Measurements from ENCODE around the gene GALNT17.

DNA sequence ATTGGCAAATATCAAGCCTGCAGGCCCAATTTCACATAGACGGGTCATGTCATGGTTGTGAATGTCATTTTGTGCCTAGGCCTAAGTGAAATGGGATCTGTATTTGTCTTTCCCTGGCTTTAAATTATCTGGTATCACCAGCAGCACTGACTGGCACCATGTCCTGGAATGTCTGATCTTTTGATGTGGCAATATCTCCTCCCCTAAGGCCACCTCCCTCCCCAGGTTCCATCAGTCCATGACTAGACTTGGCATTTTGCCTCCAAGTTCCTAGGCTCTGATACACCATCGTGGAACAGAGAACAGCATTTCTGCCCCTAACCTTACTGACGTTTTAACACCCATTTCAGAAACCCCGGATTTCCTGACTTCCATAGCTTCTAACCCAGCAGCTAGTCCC lies 513.9 kb downstream of the GALNT17 start:
- TF ChIP-seq EZH2phosphoT487 (IDR thresholded peaks at IDR 0.05; ENCODE audit: unreplicated experiment) (no peak), EZH2 (IDR thresholded peaks at IDR 0.05; ENCODE audit: low read depth, unreplicated experiment) (no peak), POLR2AphosphoS5 (IDR thresholded peaks at IDR 0.05; ENCODE audit: low read depth) (no peak), ZNF114 (CRISPR knock-in tag; IDR thresholded peaks at IDR 0.05) (no peak), JUNB (IDR thresholded peaks at IDR 0.05; ENCODE audit: unreplicated experiment) (no peak), NANOG (IDR thresholded peaks at IDR 0.05; ENCODE audit: borderline replicate concordance) (no peak), CREB1 (CRISPR knock-in tag; IDR thresholded peaks at IDR 0.05; ENCODE audit: low read depth) (no peak), ZNF331 (CRISPR knock-in tag; IDR thresholded peaks at IDR 0.05; ENCODE audit: low read depth) (no peak), STAT1 (IDR thresholded peaks at IDR 0.05; ENCODE audit: unreplicated experiment) (no peak)
- TF ChIP-seq, protein P1, sequence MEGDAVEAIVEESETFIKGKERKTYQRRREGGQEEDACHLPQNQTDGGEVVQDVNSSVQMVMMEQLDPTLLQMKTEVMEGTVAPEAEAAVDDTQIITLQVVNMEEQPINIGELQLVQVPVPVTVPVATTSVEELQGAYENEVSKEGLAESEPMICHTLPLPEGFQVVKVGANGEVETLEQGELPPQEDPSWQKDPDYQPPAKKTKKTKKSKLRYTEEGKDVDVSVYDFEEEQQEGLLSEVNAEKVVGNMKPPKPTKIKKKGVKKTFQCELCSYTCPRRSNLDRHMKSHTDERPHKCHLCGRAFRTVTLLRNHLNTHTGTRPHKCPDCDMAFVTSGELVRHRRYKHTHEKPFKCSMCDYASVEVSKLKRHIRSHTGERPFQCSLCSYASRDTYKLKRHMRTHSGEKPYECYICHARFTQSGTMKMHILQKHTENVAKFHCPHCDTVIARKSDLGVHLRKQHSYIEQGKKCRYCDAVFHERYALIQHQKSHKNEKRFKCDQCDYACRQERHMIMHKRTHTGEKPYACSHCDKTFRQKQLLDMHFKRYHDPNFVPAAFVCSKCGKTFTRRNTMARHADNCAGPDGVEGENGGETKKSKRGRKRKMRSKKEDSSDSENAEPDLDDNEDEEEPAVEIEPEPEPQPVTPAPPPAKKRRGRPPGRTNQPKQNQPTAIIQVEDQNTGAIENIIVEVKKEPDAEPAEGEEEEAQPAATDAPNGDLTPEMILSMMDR (conservative IDR thresholded peaks at IDR 0.05; ENCODE audit: low read depth in 2 of 2): no peak
- TF ChIP-seq, protein P2, sequence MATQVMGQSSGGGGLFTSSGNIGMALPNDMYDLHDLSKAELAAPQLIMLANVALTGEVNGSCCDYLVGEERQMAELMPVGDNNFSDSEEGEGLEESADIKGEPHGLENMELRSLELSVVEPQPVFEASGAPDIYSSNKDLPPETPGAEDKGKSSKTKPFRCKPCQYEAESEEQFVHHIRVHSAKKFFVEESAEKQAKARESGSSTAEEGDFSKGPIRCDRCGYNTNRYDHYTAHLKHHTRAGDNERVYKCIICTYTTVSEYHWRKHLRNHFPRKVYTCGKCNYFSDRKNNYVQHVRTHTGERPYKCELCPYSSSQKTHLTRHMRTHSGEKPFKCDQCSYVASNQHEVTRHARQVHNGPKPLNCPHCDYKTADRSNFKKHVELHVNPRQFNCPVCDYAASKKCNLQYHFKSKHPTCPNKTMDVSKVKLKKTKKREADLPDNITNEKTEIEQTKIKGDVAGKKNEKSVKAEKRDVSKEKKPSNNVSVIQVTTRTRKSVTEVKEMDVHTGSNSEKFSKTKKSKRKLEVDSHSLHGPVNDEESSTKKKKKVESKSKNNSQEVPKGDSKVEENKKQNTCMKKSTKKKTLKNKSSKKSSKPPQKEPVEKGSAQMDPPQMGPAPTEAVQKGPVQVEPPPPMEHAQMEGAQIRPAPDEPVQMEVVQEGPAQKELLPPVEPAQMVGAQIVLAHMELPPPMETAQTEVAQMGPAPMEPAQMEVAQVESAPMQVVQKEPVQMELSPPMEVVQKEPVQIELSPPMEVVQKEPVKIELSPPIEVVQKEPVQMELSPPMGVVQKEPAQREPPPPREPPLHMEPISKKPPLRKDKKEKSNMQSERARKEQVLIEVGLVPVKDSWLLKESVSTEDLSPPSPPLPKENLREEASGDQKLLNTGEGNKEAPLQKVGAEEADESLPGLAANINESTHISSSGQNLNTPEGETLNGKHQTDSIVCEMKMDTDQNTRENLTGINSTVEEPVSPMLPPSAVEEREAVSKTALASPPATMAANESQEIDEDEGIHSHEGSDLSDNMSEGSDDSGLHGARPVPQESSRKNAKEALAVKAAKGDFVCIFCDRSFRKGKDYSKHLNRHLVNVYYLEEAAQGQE (IDR thresholded peaks at IDR 0.05; ENCODE audit: unreplicated experiment): no peak
- TF ChIP-seq, protein P3, sequence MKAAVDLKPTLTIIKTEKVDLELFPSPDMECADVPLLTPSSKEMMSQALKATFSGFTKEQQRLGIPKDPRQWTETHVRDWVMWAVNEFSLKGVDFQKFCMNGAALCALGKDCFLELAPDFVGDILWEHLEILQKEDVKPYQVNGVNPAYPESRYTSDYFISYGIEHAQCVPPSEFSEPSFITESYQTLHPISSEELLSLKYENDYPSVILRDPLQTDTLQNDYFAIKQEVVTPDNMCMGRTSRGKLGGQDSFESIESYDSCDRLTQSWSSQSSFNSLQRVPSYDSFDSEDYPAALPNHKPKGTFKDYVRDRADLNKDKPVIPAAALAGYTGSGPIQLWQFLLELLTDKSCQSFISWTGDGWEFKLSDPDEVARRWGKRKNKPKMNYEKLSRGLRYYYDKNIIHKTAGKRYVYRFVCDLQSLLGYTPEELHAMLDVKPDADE (IDR thresholded peaks at IDR 0.05): no peak
- TF ChIP-seq, protein P4, sequence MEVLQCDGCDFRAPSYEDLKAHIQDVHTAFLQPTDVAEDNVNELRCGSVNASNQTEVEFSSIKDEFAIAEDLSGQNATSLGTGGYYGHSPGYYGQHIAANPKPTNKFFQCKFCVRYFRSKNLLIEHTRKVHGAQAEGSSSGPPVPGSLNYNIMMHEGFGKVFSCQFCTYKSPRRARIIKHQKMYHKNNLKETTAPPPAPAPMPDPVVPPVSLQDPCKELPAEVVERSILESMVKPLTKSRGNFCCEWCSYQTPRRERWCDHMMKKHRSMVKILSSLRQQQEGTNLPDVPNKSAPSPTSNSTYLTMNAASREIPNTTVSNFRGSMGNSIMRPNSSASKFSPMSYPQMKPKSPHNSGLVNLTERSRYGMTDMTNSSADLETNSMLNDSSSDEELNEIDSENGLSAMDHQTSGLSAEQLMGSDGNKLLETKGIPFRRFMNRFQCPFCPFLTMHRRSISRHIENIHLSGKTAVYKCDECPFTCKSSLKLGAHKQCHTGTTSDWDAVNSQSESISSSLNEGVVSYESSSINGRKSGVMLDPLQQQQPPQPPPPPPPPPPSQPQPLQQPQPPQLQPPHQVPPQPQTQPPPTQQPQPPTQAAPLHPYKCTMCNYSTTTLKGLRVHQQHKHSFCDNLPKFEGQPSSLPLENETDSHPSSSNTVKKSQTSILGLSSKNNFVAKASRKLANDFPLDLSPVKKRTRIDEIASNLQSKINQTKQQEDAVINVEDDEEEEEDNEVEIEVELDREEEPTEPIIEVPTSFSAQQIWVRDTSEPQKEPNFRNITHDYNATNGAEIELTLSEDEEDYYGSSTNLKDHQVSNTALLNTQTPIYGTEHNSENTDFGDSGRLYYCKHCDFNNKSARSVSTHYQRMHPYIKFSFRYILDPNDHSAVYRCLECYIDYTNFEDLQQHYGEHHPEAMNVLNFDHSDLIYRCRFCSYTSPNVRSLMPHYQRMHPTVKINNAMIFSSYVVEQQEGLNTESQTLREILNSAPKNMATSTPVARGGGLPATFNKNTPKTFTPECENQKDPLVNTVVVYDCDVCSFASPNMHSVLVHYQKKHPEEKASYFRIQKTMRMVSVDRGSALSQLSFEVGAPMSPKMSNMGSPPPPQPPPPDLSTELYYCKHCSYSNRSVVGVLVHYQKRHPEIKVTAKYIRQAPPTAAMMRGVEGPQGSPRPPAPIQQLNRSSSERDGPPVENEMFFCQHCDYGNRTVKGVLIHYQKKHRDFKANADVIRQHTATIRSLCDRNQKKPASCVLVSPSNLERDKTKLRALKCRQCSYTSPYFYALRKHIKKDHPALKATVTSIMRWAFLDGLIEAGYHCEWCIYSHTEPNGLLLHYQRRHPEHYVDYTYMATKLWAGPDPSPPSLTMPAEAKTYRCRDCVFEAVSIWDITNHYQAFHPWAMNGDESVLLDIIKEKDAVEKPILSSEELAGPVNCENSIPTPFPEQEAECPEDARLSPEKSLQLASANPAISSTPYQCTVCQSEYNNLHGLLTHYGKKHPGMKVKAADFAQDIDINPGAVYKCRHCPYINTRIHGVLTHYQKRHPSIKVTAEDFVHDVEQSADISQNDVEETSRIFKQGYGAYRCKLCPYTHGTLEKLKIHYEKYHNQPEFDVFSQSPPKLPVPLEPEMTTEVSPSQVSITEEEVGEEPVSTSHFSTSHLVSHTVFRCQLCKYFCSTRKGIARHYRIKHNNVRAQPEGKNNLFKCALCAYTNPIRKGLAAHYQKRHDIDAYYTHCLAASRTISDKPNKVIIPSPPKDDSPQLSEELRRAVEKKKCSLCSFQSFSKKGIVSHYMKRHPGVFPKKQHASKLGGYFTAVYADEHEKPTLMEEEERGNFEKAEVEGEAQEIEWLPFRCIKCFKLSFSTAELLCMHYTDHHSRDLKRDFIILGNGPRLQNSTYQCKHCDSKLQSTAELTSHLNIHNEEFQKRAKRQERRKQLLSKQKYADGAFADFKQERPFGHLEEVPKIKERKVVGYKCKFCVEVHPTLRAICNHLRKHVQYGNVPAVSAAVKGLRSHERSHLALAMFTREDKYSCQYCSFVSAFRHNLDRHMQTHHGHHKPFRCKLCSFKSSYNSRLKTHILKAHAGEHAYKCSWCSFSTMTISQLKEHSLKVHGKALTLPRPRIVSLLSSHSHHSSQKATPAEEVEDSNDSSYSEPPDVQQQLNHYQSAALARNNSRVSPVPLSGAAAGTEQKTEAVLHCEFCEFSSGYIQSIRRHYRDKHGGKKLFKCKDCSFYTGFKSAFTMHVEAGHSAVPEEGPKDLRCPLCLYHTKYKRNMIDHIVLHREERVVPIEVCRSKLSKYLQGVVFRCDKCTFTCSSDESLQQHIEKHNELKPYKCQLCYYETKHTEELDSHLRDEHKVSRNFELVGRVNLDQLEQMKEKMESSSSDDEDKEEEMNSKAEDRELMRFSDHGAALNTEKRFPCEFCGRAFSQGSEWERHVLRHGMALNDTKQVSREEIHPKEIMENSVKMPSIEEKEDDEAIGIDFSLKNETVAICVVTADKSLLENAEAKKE (CRISPR knock-in tag; IDR thresholded peaks at IDR 0.05): no peak

Data from GM23338 (cell line).